HG02678 (cell line): ENCODE results near the gene CACUL1.
"Not testable (repeated sequence)": the region's sequence is repeated elsewhere in the genome, so short reads cannot be mapped to it uniquely, and the experiment has no call there.

Experiments
- ATAC-seq: cut with Tn5 transposase; IDR thresholded peaks from one replicate; pipeline ENCODE4 v1.9.1; 2021; ENCODE audit warnings: mild to moderate bottlenecking, moderate library complexity; ENCODE audit not compliant: unreplicated experiment

The CACUL1 gene

DNA sequence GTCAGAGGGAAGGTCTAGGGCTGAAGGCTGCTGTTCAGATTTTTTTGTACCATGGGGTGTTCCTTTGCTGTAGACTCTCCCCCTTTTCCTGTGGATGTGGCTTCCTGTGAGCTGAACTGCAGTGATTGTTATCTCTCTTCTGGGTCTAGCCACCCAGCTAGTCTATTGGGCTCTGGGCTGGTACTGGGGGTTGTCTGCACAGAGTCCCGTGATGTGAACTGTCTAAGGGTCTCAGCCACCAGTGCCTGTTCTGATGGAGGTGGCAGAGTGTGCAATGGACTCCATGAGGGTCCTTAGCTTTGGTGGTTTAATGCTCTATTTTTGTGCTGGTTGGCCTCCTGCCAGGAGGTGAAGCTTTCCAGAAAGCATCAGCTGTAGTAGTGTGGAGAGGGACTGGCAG, 96.6 kb downstream of the CACUL1 start:
- ATAC-seq, result not testable (repeated sequence)

DNA sequence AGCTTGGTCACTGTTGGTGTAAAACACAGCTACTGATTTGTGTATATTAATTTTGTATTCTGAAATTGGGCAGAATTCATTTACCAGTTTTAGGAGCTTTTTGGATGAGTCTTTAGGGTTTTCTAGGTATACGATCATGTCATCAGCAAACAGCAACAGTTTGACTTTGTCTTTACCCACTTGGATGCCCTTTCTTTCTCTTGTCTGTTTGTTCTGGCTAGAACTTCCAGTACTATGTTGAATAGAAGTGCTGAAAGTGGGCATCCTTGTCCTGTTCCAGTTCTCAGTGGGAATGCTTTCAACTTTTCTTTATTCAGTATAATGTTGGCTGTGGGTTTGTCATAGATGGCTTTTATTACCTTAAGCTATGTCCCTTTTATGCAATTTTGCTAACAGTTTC, 109.5 kb downstream of the CACUL1 start:
- ATAC-seq, result not testable (repeated sequence)

- no peak for ATAC-seq
Measured at GRCh38 chr10:118642228-118642627, 112.5 kb downstream of the CACUL1 start.

GRCh38 chr10:118638680-118639079, 116.1 kb downstream of the CACUL1 start:
- ATAC-seq, result no peak

DNA sequence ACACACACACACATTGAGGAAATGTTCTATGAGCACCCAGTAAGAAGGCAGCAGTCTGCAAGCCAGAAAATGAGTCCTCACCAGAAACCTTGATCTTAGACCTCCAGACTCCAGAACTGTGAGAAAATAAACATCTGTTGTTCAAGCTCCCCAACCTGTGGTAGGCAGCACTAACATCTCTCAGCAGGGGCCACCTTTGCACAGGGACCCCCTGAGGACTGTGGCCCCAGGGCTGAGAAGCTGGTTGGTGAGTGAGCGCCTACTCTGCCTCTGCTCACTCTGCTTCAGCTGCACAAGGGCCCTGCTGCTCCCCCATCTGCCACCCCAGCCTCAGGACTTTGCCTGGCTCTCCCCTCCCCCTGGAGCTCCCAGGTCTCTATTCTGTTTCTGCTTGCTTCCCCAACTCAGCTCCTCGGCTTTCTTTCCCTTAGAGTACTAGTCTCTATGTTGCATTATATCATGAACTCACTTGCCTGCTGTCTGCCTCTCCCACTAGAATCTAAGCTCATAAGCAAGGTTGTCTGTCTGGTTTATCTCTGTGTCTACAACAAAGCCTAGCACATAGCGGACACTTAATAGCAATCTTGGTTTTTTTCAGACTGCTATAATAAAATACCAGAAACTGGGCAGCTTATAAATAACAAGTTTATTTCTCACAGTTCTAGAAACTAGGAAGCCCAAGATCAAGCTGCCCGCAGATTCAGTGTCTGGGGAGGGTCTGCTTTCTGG, 118.9 kb downstream of the CACUL1 start:
- no peak for ATAC-seq

GRCh38 chr10:118633786-118634185, 121.0 kb downstream of the CACUL1 start:
- no peak for ATAC-seq

DNA sequence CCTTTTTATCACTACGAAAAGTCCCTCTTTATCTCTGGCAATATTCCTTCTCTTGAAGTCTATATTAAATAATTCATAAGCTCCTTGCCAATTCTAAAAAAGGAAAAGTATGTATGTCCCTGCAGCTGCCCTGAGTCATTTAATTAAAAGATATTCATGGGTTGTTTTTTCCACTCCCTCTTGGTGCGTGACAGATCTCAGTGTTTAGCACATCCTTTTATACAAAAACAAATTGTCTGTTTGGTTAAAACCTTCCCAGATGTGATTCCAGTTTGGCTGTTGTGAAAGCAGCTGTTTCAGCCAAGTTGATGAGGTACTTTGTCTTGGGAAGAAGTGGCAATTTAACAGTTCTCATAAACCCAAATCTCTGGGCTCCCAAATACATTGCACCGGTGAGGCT, 125.6 kb downstream of the CACUL1 start:
- no peak for ATAC-seq

DNA sequence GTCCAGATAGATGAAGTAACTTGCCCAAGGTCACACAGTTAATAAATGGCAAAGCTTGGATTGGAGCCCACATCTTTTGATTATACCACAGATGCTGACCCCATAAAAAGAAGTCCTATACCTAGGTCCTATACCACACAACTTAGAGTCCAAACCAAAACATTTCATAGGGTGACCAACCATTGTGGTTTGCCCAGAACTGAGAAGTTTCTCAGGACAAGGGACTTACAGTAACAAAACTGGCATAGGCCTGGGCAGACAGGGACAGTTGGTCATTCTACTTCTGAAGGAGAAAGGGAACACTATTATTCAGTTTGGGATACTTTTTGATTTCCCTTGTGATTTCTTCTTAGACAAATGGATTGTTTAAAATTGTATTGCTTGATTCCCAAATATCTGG, 126.4 kb downstream of the CACUL1 start:
- ATAC-seq, result no peak

DNA sequence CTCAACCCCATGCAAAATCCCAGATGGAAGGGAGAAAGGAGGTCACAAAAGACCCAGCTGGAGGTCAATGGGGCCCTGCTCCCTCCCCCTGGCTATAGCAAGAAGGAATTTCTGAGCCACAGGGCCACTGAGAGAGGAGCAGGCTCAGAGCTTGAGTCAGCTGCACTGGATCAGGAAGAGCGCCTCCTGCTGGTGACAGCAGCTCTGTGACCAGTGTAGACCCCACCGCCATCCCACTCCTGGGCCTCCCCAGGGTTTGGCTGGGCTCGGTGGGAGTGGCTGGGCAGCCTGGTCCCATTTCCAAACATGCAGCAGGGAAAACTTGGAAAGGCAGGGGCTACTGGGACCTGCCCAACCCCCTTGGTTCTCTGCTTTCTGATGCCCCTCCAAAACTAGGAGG, 127.8 kb downstream of the CACUL1 start:
- ATAC-seq, result no peak
